Astrocyte of the spinal cord (primary cell): ENCODE results near the gene UBASH3B.
A peak's percentile ranks its signal among the peaks of the same experiment; 100 is the strongest.

Experiments used
- DNase-seq: peaks from one replicate; pipeline ENCODE4 v3.0.0; 2011; ENCODE audit warnings: low read depth, low spot score
- H3K4me3 ChIP-seq: 2 replicates; pipeline ENCODE4 v1.5.1; 2011; ENCODE audit warnings: low read depth, mild to moderate bottlenecking, low read length, moderate library complexity
- CTCF ChIP-seq: IDR thresholded peaks from 2 replicates; pipeline ENCODE4 v1.5.1; 2012; ENCODE audit warnings: low read depth, mild to moderate bottlenecking, low read length, inconsistent platforms
- in situ Hi-C: cut with HindIII; loops from 2 replicates; pipeline ENCODE4 v1.10.0; 2017; ENCODE audit warnings: low sequenced_read_pairs

Gene UBASH3B

GRCh38 chr11:122788781-122789535 lies 133.4 kb downstream of the UBASH3B start:
- in situ Hi-C loops: no loop called here
- TF ChIP-seq CTCF: no peak
- no peak overlapping the region for H3K4me3 ChIP-seq
- no peak for DNase-seq

- in situ Hi-C loops: no loop called here
- no peak overlapping the region for H3K4me3 ChIP-seq
- no peak for DNase-seq
- no peak for TF ChIP-seq CTCF
Measured at GRCh38 chr11:122789907-122790306, 134.4 kb downstream of the UBASH3B start.

GRCh38 chr11:122791411-122791810 lies 135.9 kb downstream of the UBASH3B start:
- DNase-seq: no peak
- TF ChIP-seq CTCF: no peak
- in situ Hi-C loops: no loop called here
- H3K4me3 ChIP-seq: no peak overlapping the region

GRCh38 chr11:122791836-122792235 lies 136.3 kb downstream of the UBASH3B start:
- no peak overlapping the region for H3K4me3 ChIP-seq

GRCh38 chr11:122793515-122793914 lies 138.0 kb downstream of the UBASH3B start:
- no peak for TF ChIP-seq CTCF
- H3K4me3 ChIP-seq: no peak overlapping the region
- DNase-seq: no peak
- in situ Hi-C loops: no loop called here

More at GRCh38 chr11:122791836-122792235, 136.3 kb downstream of the UBASH3B start:
- no peak for TF ChIP-seq CTCF
- in situ Hi-C loops: no loop called here
- peak; percentile 75 for DNase-seq

GRCh38 chr11:122795307-122795706 lies 139.8 kb downstream of the UBASH3B start:
- DNase-seq: no peak
- H3K4me3 ChIP-seq: no peak overlapping the region
- TF ChIP-seq CTCF: no peak
- in situ Hi-C loops: no loop called here
